Measurements from ENCODE around the gene HSPB7. TPM values are rescaled to one million over a fixed set of nuclear protein-coding genes. Genes with fewer than 3 reads are reported as not detected.

The HSPB7 gene
- total RNA-seq, 1 experiment from 2014 or later: not detected

DNA sequence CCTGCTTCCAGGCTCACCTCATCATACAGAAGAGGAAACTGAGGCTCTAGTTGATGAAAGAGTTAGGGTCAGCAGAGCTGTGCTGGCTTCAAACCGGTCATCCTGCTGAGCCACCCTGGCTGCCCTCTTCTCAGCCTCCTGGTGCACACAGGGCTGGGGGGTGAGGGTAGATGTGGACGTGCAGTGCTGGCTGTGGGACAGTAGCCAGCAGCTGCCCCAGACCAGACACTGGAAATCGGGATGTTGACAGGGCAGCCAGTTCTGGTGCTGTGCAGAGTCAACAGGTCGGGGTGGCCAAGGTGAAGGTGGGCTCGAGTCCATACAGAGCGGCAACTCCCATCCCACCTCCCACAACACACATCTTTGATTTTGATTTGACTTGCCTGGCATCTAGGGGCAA, 2.5 kb upstream of the HSPB7 start:
- Histone ChIP-seq H3K9me3 (no peaks in the 10 kb centered on the region), H3K36me3 (ENCODE audit: control insufficient read depth, insufficient read depth, low read length) (no peaks in the 10 kb centered on the region), H3K4me3 (ENCODE audit: low read depth, low read length) (no peak overlapping the region), H3K4me1 (no peaks in the 10 kb centered on the region), H3K27me3 (replicated peaks; ENCODE audit: control insufficient read depth, insufficient read depth, low read length) (no peaks in the 10 kb centered on the region)
- ChIA-PET POLR2A (no interaction called here), CTCF (no interaction called here)
- no peak for DNase-seq
- Mint-ChIP-seq H3K4me3 (ENCODE audit: unreplicated experiment) (no peak overlapping the region), H3K27me3 (ENCODE audit: insufficient read depth, unreplicated experiment) (no peaks in the 10 kb centered on the region), H3K27ac (ENCODE audit: unreplicated experiment) (no peak overlapping the region), H3K36me3 (ENCODE audit: insufficient read depth, unreplicated experiment) (no peaks in the 10 kb centered on the region), H3K4me1 (ENCODE audit: low read depth, unreplicated experiment) (no peaks in the 10 kb centered on the region), H3K9me3 (ENCODE audit: unreplicated experiment) (no peaks in the 10 kb centered on the region)
- BruUV-seq (replicated peaks): no TSS peak
- intact Hi-C loops (cut with micrococcal nuclease; ENCODE audit: unreplicated experiment): no loop called here
- TF ChIP-seq, protein P1, sequence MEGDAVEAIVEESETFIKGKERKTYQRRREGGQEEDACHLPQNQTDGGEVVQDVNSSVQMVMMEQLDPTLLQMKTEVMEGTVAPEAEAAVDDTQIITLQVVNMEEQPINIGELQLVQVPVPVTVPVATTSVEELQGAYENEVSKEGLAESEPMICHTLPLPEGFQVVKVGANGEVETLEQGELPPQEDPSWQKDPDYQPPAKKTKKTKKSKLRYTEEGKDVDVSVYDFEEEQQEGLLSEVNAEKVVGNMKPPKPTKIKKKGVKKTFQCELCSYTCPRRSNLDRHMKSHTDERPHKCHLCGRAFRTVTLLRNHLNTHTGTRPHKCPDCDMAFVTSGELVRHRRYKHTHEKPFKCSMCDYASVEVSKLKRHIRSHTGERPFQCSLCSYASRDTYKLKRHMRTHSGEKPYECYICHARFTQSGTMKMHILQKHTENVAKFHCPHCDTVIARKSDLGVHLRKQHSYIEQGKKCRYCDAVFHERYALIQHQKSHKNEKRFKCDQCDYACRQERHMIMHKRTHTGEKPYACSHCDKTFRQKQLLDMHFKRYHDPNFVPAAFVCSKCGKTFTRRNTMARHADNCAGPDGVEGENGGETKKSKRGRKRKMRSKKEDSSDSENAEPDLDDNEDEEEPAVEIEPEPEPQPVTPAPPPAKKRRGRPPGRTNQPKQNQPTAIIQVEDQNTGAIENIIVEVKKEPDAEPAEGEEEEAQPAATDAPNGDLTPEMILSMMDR (IDR thresholded peaks at IDR 0.05; ENCODE audit: insufficient read depth in 1 of 2, low read depth in 1 of 2, low read length in 1 of 2, severe bottlenecking in 1 of 2, unreplicated experiment in 1 of 2): no peak

DNA sequence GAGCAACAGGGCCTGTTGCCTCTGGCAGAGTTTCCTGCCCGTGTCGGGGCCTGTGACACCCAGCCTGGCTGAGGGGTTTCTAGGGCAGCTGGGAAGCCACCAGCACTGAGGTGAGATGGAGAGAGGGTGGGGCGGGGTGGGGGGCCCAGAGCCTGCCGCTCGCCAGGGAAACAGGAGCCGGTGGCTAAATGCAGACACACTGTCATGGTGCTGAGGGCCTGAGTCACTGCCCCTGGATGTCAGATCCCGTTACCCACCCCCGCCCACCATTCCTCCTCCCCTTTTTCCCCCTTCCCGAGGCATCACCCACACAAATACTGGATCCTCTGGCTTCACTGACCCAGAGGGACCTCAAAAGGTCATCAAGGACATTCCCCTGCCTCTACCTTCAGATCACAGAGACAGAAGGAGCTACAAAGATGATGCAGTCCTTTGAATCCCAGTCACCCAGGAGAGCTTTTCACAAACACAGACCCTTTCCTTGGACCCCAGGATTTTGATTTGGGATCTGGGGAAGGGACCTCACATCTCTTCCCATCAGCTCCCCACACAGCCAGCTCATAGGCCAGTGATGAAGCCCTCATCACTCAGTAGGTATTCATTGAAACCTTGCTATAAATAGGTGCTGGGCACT, 1.9 kb upstream of the HSPB7 start:
- ChIA-PET CTCF (no interaction called here), POLR2A (no interaction called here)
- no TSS peak for BruUV-seq (replicated peaks)
- Mint-ChIP-seq H3K36me3 (ENCODE audit: insufficient read depth, unreplicated experiment) (no peaks in the 10 kb centered on the region), H3K4me1 (ENCODE audit: low read depth, unreplicated experiment) (no peaks in the 10 kb centered on the region), H3K9me3 (ENCODE audit: unreplicated experiment) (no peaks in the 10 kb centered on the region), H3K4me3 (ENCODE audit: unreplicated experiment) (no peak overlapping the region), H3K27ac (ENCODE audit: unreplicated experiment) (peak overlapping the region; percentile 22), H3K27me3 (ENCODE audit: insufficient read depth, unreplicated experiment) (no peaks in the 10 kb centered on the region)
- DNase-seq: no peak
- Histone ChIP-seq H3K36me3 (ENCODE audit: control insufficient read depth, insufficient read depth, low read length) (no peaks in the 10 kb centered on the region), H3K4me3 (ENCODE audit: low read depth, low read length) (no peak overlapping the region), H3K4me1 (no peaks in the 10 kb centered on the region), H3K27me3 (replicated peaks; ENCODE audit: control insufficient read depth, insufficient read depth, low read length) (no peaks in the 10 kb centered on the region), H3K9me3 (no peaks in the 10 kb centered on the region)
- TF ChIP-seq, protein P1 (IDR thresholded peaks at IDR 0.05; ENCODE audit: insufficient read depth in 1 of 2, low read depth in 1 of 2, low read length in 1 of 2, severe bottlenecking in 1 of 2, unreplicated experiment in 1 of 2): no peak
- intact Hi-C loops (cut with micrococcal nuclease; ENCODE audit: unreplicated experiment): no loop called here

DNA sequence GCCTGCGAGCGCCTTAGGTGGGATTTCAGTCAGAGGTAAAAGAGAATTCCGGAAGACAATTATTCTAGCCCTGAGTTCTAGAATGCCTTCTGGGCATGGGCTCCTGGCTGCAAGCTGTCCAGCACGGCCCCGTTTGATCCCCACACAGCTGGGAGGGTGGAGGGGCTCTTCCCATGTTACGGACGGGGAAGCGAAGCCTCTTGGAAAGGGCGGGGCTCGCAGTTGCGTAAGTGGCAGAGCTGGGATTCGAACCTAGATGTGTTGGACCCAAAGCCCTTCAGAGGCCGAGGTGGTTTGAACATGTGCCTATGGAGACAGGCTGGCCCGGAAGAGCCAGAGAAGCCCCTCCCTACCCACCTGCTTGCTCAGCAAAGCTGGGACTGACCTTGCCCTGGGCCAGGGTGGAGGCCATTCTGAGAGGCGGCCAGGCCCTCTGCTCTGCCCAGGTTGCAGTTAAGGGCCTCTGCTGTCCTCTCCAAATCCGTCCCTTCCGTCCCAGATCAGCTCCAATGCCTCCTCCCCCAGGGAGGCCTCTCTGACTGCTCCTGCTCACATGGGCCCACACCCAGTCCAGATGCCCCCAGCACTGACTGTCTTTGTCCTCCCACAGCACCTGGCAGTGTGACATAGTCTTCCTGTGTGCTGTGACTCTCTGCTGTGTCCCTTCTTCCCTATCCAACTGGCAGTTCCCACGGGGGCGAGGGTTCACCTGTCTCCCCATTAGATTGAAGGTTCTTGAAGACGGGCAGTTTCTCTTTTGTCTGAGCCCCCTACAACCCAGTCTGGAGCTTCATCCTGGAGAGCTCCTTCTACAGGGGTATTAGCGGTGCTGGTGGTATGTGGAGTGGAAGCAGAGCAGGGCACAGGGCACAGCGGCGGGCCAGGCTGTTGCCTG, 1.2 kb upstream of the HSPB7 start:
- H3K4me1 Mint-ChIP-seq (ENCODE audit: low read depth, unreplicated experiment): no peaks in the 10 kb centered on the region
- ChIA-PET POLR2A (no interaction called here), CTCF (no interaction called here)
- intact Hi-C loops (cut with micrococcal nuclease; ENCODE audit: unreplicated experiment): no loop called here
- DNase-seq: no peak
- Histone ChIP-seq H3K4me3 (ENCODE audit: low read depth, low read length) (no peak overlapping the region), H3K36me3 (ENCODE audit: control insufficient read depth, insufficient read depth, low read length) (no peaks in the 10 kb centered on the region), H3K9me3 (no peaks in the 10 kb centered on the region), H3K27me3 (replicated peaks; ENCODE audit: control insufficient read depth, insufficient read depth, low read length) (no peaks in the 10 kb centered on the region), H3K4me1 (no peaks in the 10 kb centered on the region)
- no peak overlapping the region for H3K4me3 Mint-ChIP-seq (ENCODE audit: unreplicated experiment)
- TF ChIP-seq, protein P1 (IDR thresholded peaks at IDR 0.05; ENCODE audit: insufficient read depth in 1 of 2, low read depth in 1 of 2, low read length in 1 of 2, severe bottlenecking in 1 of 2, unreplicated experiment in 1 of 2): no peak
- peak overlapping the region; percentile 22 for H3K27ac Mint-ChIP-seq (ENCODE audit: unreplicated experiment)
- no peaks in the 10 kb centered on the region for H3K36me3 Mint-ChIP-seq (ENCODE audit: insufficient read depth, unreplicated experiment)
- H3K27me3 Mint-ChIP-seq (ENCODE audit: insufficient read depth, unreplicated experiment): no peaks in the 10 kb centered on the region
- no peaks in the 10 kb centered on the region for H3K9me3 Mint-ChIP-seq (ENCODE audit: unreplicated experiment)
- no TSS peak for BruUV-seq (replicated peaks)
